Ishikawa (cell line): ENCODE data around the gene TPCN2.

ENCODE experiments used
- CREB1 ChIP-seq: IDR thresholded peaks from 2 replicates; pipeline ENCODE4 v1.6.1; 2012; ENCODE audit warnings: low read depth
- EP300 ChIP-seq: IDR thresholded peaks from 2 replicates; pipeline ENCODE4 v1.6.1; 2012; ENCODE audit warnings: borderline replicate concordance
- MAX ChIP-seq: IDR thresholded peaks from 2 replicates; pipeline ENCODE4 v1.6.1; 2012
- NFIC ChIP-seq: IDR thresholded peaks from 2 replicates; pipeline ENCODE4 v1.6.1; 2012
- REST ChIP-seq: IDR thresholded peaks from 2 replicates; pipeline ENCODE4 v1.6.1; 2012; ENCODE audit warnings: low read depth, mild to moderate bottlenecking
- TEAD4 ChIP-seq: IDR thresholded peaks from 2 replicates; pipeline ENCODE4 v1.6.1; 2012
- USF1 ChIP-seq: IDR thresholded peaks from 2 replicates; pipeline ENCODE4 v1.6.1; 2012
- YY1 ChIP-seq: IDR thresholded peaks from 2 replicates; pipeline ENCODE4 v1.6.1; 2012; ENCODE audit warnings: low read depth

- TF ChIP-seq REST (no peak), YY1 (no peak), NFIC (no peak), TEAD4 (no peak), CREB1 (no peak), EP300 (no peak), MAX (no peak), USF1 (no peak)
Measured at GRCh38 chr11:69017951-69018350, 30.8 kb upstream of the TPCN2 start.
